B cell (primary cell): ENCODE measurements around the gene CTDP1.

Experiments
- EZH2 ChIP-seq: IDR thresholded peaks from 2 replicates; pipeline ENCODE4 v1.6.1; 2012; ENCODE audit warnings: borderline replicate concordance, low read depth, mild to moderate bottlenecking, moderate library complexity, low read length; ENCODE audit not compliant: insufficient read depth, poor library complexity, severe bottlenecking
- TF ChIP-seq, protein P1 (sequence below): fragments of 200-600 bp; IDR thresholded peaks from one replicate; pipeline ENCODE4 v1.8.0; 2022; ENCODE audit warnings: antibody characterized with exemption, mild to moderate bottlenecking

GRCh38 chr18:79640875-79641274 lies 38.7 kb upstream of the CTDP1 start:
- TF ChIP-seq, protein P1, sequence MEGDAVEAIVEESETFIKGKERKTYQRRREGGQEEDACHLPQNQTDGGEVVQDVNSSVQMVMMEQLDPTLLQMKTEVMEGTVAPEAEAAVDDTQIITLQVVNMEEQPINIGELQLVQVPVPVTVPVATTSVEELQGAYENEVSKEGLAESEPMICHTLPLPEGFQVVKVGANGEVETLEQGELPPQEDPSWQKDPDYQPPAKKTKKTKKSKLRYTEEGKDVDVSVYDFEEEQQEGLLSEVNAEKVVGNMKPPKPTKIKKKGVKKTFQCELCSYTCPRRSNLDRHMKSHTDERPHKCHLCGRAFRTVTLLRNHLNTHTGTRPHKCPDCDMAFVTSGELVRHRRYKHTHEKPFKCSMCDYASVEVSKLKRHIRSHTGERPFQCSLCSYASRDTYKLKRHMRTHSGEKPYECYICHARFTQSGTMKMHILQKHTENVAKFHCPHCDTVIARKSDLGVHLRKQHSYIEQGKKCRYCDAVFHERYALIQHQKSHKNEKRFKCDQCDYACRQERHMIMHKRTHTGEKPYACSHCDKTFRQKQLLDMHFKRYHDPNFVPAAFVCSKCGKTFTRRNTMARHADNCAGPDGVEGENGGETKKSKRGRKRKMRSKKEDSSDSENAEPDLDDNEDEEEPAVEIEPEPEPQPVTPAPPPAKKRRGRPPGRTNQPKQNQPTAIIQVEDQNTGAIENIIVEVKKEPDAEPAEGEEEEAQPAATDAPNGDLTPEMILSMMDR = no peak
- no peak for TF ChIP-seq EZH2
